Measurements from ENCODE around the gene SEMA4G. TPM values are rescaled to one million over a fixed set of nuclear protein-coding genes. Genes with fewer than 3 reads are reported as not detected.

The SEMA4G gene
- total and polyA plus RNA-seq, 2 experiments from 2014 or later, result 5.3 to 8.5 TPM

- Histone ChIP-seq H3K27me3 (ENCODE audit: insufficient read depth) (peaks cover 58% of the 10 kb centered on the region), H3K9me2 (ENCODE audit: insufficient read depth) (no peaks in the 10 kb centered on the region), H3F3A (replicated peaks; ENCODE audit: low read depth) (0 out of 2 replicates have a peak, but pooled peaks cover 4% of the 10 kb centered on the region), H3K4me2 (no peak overlapping the region), H3K27ac (ENCODE audit: low read depth) (no peak overlapping the region), H2AFZ (no peak overlapping the region), H3K4me1 (ENCODE audit: insufficient read depth) (peaks cover 23% of the 10 kb centered on the region; the same call in 1 of the 2 replicates), H4K20me1 (replicated peaks; ENCODE audit: insufficient read depth) (no peaks in the 10 kb centered on the region), H3K36me3 (ENCODE audit: insufficient read depth) (no peaks in the 10 kb centered on the region), H3K4me3 (no peak overlapping the region), H3K79me2 (replicated peaks; ENCODE audit: insufficient read depth) (no peaks in the 10 kb centered on the region)
- TF ChIP-seq CREB1 (CRISPR knock-in tag; IDR thresholded peaks at IDR 0.05; ENCODE audit: low read depth) (no peak), CTCF (conservative IDR thresholded peaks at IDR 0.05; ENCODE audit: low read depth in 2 of 2) (no peak), REST (IDR thresholded peaks at IDR 0.05; ENCODE audit: unreplicated experiment) (no peak), EZH2phosphoT487 (IDR thresholded peaks at IDR 0.05; ENCODE audit: unreplicated experiment) (no peak), STAT1 (IDR thresholded peaks at IDR 0.05; ENCODE audit: unreplicated experiment) (no peak), EZH2 (IDR thresholded peaks at IDR 0.05; ENCODE audit: low read depth, unreplicated experiment) (no peak), NANOG (IDR thresholded peaks at IDR 0.05; ENCODE audit: borderline replicate concordance) (no peak), ZNF331 (CRISPR knock-in tag; IDR thresholded peaks at IDR 0.05; ENCODE audit: low read depth) (no peak), ZNF114 (CRISPR knock-in tag; IDR thresholded peaks at IDR 0.05) (no peak), POLR2AphosphoS5 (IDR thresholded peaks at IDR 0.05; ENCODE audit: low read depth) (no peak), JUNB (IDR thresholded peaks at IDR 0.05; ENCODE audit: unreplicated experiment) (no peak), ZNF462 (CRISPR knock-in tag; IDR thresholded peaks at IDR 0.05) (no peak)
- TF ChIP-seq, protein P1, sequence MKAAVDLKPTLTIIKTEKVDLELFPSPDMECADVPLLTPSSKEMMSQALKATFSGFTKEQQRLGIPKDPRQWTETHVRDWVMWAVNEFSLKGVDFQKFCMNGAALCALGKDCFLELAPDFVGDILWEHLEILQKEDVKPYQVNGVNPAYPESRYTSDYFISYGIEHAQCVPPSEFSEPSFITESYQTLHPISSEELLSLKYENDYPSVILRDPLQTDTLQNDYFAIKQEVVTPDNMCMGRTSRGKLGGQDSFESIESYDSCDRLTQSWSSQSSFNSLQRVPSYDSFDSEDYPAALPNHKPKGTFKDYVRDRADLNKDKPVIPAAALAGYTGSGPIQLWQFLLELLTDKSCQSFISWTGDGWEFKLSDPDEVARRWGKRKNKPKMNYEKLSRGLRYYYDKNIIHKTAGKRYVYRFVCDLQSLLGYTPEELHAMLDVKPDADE (IDR thresholded peaks at IDR 0.05), result no peak
- peaks cover 58% of the 10 kb centered on the region for H3K27me3 Mint-ChIP-seq (ENCODE audit: insufficient read depth, low read depth, poor library complexity)
- H3K4me1 Mint-ChIP-seq, result peaks cover 23% of the 10 kb centered on the region
- DNase-seq (ENCODE audit: low spot score), result no peak
- H3K4me3 Mint-ChIP-seq, result no peak overlapping the region
- no peaks in the 10 kb centered on the region; the same call in 2 of the 3 replicates for H3K9me3 Mint-ChIP-seq
- ATAC-seq, result no peak
- no peaks in the 10 kb centered on the region; the same call in 2 of the 3 replicates for H3K36me3 Mint-ChIP-seq (ENCODE audit: low read depth)
- no peak overlapping the region for H3K27ac Mint-ChIP-seq
Observed at GRCh38 chr10:101015582-101015973, 46.3 kb downstream of the SEMA4G start.
